Retinal pigment epithelial cell (primary cell): ENCODE data around the gene FARS2.

Experiments used
- DNase-seq: peaks from one replicate; pipeline ENCODE4 v3.0.0-alpha.2; 2010; ENCODE audit warnings: low read depth
- H3K4me3 ChIP-seq: 2 replicates; pipeline ENCODE4 v1.5.1; 2011; ENCODE audit warnings: mild to moderate bottlenecking, low read length, control low read depth, moderate library complexity
- CTCF ChIP-seq: conservative IDR thresholded peaks from 2 replicates; pipeline ENCODE4 v1.5.1; 2011; ENCODE audit warnings: low read depth, low read length, control low read depth, inconsistent platforms

The FARS2 gene

GRCh38 chr6:5282191-5282623, 20.9 kb downstream of the FARS2 start:
- peak; percentile 81 for DNase-seq
- H3K4me3 ChIP-seq, result no peak overlapping the region
- no peak for TF ChIP-seq CTCF

GRCh38 chr6:5285081-5285480, 23.8 kb downstream of the FARS2 start:
- no peak overlapping the region for H3K4me3 ChIP-seq

GRCh38 chr6:5285526-5285925, 24.2 kb downstream of the FARS2 start:
- DNase-seq, result no peak
- no peak for TF ChIP-seq CTCF
- no peak overlapping the region for H3K4me3 ChIP-seq

More at GRCh38 chr6:5285081-5285480, 23.8 kb downstream of the FARS2 start:
- no peak for TF ChIP-seq CTCF
- DNase-seq, result no peak

GRCh38 chr6:5286780-5287179, 25.5 kb downstream of the FARS2 start:
- TF ChIP-seq CTCF, result no peak
- DNase-seq, result no peak
- H3K4me3 ChIP-seq, result no peak overlapping the region

GRCh38 chr6:5287205-5287965, 26.1 kb downstream of the FARS2 start:
- DNase-seq, result no peak
- no peak overlapping the region for H3K4me3 ChIP-seq
- TF ChIP-seq CTCF, result no peak

GRCh38 chr6:5287966-5288297, 26.6 kb downstream of the FARS2 start:
- DNase-seq, result no peak
- TF ChIP-seq CTCF, result no peak

GRCh38 chr6:5290097-5290496, 28.8 kb downstream of the FARS2 start:
- H3K4me3 ChIP-seq, result no peak overlapping the region
- no peak for DNase-seq
- TF ChIP-seq CTCF, result no peak

More at GRCh38 chr6:5287966-5288297, 26.6 kb downstream of the FARS2 start:
- no peak overlapping the region for H3K4me3 ChIP-seq
